HG03439 (cell line): ENCODE measurements around the gene CMTM1.

Experiments
- ATAC-seq: cut with Tn5 transposase; IDR thresholded peaks from one replicate; pipeline ENCODE4 v1.9.1; 2021; ENCODE audit warnings: mild to moderate bottlenecking, moderate library complexity; ENCODE audit not compliant: unreplicated experiment

CMTM1 gene

GRCh38 chr16:66537236-66537635, 29.0 kb upstream of the CMTM1 start:
- no peak for ATAC-seq

GRCh38 chr16:66538910-66539309, 27.3 kb upstream of the CMTM1 start:
- ATAC-seq: no peak

- ATAC-seq: no peak
Measured at GRCh38 chr16:66539623-66540469, 26.4 kb upstream of the CMTM1 start.

GRCh38 chr16:66541388-66542355, 24.6 kb upstream of the CMTM1 start:
- no peak for ATAC-seq

- ATAC-seq: no peak
Measured at GRCh38 chr16:66542396-66542795, 23.8 kb upstream of the CMTM1 start.

- ATAC-seq: no peak
Measured at GRCh38 chr16:66543541-66543940, 22.7 kb upstream of the CMTM1 start.

- no peak for ATAC-seq
Measured at GRCh38 chr16:66544016-66544757, 22.1 kb upstream of the CMTM1 start.

- ATAC-seq: no peak
Measured at GRCh38 chr16:66547101-66547989, 18.9 kb upstream of the CMTM1 start.

GRCh38 chr16:66548068-66548467, 18.2 kb upstream of the CMTM1 start:
- ATAC-seq: no peak

GRCh38 chr16:66548868-66549267, 17.4 kb upstream of the CMTM1 start:
- ATAC-seq: no peak

- peak; percentile 40 for ATAC-seq
Measured at GRCh38 chr16:66549284-66550131, 16.7 kb upstream of the CMTM1 start, which contains the start of gene TK2. Gene TK2, minus strand, starts transcription at chr16:66550122. Its CDS starts 61 bp downstream, at chr16:66550061.

- no peak for ATAC-seq
Measured at GRCh38 chr16:66551348-66551759, 14.9 kb upstream of the CMTM1 start.

- peak; percentile 15 for ATAC-seq
Measured at GRCh38 chr16:66551788-66552285, 14.4 kb upstream of the CMTM1 start.

GRCh38 chr16:66552286-66553177, 13.7 kb upstream of the CMTM1 start, which contains the start of gene CKLF:
Gene CKLF, plus strand, starts transcription at chr16:66552576. Its CDS starts 140 bp downstream, at chr16:66552716.
- ATAC-seq: peak; percentile 71

GRCh38 chr16:66553223-66553622, 13.0 kb upstream of the CMTM1 start:
- ATAC-seq: no peak

- no peak for ATAC-seq
Measured at GRCh38 chr16:66554021-66554420, 12.2 kb upstream of the CMTM1 start.

GRCh38 chr16:66554495-66554894, 11.7 kb upstream of the CMTM1 start:
- no peak for ATAC-seq

- no peak for ATAC-seq
Measured at GRCh38 chr16:66560107-66560506, 6.1 kb upstream of the CMTM1 start.
